ENCODE measurements around the gene ACSL4.
"Not testable (repeated sequence)": the region's sequence is repeated elsewhere in the genome, so short reads cannot be mapped to it uniquely, and the experiment has no call there.

The ACSL4 gene

DNA sequence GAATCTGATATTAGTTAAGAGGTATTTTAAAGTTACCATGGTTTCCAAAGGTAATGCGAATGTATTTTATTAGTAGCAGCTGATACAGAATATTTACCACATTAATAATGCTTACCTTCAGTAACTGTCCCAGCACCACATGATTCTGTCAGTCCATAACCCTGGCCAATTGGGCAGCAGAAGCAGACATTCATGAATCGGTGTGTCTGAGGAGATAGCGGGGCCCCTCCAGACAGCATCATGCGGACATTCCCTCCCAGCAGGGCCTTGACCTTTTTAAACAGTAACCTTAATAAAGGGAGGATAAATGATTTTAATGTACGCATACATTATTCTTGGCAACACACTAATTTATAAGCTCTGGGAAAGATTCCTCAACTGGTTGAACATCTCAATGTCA is 65.1 kb downstream of the ACSL4 start:
- DNase-seq (ENCODE audit: low spot score), result no peak

DNA sequence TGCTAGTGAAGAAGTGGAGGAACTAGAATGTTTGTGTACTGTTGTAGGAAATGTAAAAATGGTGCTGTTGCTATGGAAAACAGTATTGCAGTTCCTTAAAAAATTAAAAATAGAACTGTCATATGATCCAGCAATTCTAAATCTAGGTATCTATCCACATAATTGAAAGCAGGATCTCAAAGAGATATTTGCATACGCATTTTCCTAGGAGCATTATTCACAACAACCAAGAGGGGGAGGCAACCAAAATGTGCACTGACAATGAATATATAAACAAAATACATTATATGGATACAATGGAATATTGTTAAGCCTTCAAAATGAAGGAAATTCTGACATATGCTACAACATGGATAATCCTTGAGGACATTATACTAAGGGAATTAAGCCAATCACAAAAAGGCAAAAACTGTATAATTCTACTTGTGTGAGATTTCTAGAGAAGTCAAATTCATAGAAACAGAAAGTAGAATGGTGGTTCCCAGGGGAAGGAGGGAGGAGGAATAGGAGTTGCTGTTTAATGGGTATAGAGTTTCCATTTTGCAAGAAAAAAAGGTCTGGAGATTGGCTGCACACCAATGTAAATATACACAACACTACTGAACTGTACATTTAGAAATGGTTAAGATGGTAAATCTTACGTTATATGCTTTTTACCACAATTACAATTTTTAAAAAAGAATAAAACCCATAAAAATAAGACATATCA is 72.5 kb downstream of the ACSL4 start:
- DNase-seq (ENCODE audit: low spot score), result no peak

DNA sequence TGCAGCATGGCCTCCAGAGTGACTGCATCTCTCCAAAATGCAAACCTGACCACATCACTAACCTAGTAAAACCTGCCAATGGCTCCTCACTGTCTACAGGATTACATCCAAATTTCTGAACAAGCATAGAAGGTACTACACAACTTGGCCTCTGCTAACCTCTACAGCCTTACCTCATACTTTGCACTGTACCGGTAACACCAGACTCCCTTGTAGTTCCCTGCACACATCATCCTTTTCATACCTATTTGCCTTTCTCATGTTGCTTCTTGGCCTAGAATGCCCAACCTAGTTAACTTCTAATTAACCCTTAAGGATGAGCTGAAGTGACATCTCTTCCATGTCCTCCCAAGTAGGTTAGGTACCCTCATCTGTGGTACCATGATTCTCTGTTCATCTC is 74.7 kb downstream of the ACSL4 start:
- no peak for DNase-seq (ENCODE audit: low spot score)

DNA sequence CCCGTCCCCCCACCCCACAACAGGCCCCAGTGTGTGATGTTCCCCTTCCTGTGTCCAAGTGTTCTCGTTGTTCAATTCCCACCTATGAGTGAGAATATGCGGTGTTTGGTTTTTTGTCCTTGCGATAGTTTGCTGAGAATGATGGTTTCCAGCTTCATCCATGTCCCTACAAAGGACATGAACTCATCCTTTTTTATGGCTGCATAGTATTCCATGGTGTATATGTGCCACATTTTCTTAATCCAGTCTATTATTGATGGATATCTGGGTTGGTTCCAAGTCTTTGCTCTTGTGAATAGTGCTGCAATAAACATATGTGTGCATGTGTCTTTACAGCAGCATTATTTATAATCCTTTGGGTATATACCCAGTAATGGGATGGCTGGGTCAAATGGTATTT is 75.7 kb downstream of the ACSL4 start:
- not testable (repeated sequence) for DNase-seq (ENCODE audit: low spot score)

DNA sequence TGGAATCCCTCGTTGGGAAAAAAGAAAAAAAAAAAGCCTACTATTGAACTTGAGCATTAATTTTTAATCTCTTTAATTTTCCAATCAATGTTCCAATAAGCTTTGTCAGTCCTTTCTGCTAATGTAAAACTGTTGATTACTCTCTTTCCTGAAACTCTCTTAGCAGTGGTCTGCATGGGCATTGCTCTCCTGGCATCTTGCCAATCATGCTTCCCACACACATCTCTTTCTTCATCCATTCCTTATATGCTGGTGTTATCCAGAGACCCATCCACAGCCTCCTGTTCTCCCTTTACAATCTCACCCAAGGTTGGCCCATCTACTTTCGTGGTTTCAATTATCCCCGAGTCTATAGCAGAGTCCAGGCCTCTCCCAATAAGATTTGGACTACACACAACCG is 76.3 kb downstream of the ACSL4 start:
- no peak for DNase-seq (ENCODE audit: low spot score)

DNA sequence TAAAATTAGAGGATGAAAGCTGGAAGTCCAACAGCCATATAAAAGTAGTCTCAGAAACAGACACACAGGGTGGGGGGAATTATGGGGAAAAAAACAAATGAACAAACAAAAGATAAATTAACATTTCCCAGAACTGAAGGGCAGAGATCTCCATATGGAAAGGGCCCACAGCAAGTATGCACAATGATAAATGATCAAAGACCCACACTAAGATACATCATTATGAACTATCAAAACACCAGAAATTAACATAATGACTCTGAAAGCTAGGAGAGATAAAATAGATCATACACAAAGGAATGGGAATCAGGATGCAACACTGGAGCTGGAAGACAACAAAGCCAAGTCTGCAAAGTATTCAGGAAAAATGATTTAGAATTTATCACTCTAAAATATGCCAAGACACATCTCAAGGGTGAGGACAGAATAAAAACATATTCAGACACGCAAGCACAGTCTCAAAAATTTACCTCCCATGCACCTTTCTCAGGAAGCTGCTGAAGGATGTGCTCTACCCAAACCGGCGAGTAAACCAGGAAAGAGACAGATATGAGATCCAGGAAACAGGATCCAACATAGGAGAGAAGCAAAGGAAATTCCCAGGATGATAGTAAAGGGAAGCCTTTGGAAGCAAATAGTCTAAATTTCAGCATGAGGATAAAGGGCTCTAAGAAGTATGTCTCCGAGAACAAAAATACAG is 77.4 kb downstream of the ACSL4 start:
- DNase-seq (ENCODE audit: low spot score), result no peak

DNA sequence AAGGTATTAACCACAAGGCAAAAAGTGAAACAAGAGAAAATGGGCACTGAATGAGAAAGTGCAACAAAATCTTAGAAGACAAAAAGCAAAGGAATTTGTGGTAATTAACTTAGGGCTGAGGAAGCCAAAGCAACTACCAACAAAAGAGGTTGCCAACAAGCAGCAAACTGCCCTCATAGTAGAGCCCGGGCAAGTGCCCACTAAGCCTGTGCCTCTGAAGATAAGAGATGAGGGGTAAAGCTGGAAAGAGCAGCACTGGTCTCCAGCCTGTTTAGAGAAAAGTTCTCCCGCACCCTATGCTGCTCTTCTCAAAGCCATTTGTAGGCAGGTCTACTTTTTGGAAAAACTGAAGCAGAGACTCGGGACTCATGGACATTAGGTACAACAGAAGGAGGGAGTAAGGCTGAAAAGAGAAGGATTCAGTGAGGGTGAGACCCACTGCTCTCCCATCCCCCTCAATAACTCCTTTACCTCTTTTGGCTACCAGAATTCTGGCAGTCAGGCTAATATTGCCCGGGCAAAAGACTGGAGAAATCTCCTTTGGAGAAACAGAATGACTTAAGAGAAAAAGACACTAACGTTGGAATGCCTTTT is 78.4 kb downstream of the ACSL4 start:
- no peak for DNase-seq (ENCODE audit: low spot score)

DNA sequence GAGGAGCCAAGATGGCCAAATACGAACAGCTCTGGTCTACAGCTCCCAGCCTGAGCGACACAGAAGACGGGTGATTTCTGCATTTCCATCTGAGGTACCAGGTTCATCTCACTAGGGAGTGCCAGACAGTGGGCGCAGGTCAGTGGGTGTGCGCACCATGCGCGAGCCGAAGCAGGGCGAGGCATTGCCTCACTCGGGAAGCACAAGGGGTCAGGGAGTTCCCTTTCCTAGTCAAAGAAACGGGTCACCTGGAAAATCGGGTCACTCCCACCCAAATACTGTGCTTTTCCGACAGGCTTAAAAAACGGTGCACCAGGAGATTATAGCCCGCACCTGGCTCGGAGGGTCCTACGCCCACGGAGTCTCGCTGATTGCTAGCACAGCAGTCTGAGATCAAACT is 88.4 kb downstream of the ACSL4 start:
- DNase-seq (ENCODE audit: low spot score), result not testable (repeated sequence)

DNA sequence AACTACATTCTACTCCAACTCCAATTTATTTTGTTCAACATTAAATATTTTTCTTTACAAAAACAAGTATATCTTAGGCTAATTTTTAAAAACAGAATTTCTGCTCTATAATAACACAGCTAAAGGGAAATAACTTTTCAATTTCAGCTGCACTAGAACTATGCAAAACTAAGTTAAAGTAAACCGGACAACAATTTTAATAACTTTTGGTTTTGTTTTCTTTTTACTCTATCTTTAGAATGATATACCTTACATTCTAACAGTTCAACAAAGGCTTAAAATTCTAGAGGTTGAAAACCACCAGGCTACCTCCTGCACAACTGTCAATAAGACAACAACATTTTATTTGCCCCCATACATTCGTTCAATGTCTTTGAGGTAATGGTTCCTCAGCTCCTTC is 89.4 kb downstream of the ACSL4 start:
- DNase-seq (ENCODE audit: low spot score), result no peak

DNA sequence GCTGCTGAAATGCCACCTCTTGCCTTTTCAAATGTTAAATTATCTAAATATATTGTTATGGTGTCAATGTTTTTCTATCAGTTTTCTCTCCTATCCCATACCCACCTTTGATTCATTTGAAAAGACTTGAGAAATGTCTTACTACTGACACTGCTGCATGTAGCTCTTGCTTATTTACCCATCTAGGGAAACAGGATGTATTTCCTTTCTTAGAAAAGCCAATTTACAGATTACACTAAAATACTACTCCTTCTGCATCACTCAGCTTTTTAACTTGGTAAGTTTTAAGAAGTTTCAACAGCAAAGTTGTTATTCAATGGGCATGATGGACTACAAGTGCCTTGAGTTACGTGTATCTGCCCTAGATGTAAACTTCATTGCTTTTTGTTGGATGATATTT is 94.9 kb downstream of the ACSL4 start:
- no peak for DNase-seq (ENCODE audit: low spot score)

DNA sequence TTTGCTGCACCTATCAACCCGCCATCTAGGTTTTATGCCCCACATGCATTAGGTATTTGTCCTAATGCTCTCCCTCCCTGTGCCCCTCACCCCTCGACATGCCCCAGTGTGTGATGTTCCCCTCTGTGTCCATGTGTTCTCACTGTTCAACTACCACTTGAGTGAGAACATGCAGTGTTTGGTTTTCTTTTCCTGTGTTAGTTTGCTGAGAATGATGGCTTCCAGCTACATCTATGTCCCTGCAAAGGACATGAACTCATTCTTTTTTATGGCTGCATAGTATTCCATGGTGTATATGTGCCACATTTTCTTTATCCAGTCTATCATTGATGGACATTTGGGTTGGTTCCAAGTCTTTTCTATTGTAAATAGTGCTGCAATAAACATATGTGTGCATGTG is 95.6 kb downstream of the ACSL4 start:
- DNase-seq (ENCODE audit: low spot score), result not testable (repeated sequence)

DNA sequence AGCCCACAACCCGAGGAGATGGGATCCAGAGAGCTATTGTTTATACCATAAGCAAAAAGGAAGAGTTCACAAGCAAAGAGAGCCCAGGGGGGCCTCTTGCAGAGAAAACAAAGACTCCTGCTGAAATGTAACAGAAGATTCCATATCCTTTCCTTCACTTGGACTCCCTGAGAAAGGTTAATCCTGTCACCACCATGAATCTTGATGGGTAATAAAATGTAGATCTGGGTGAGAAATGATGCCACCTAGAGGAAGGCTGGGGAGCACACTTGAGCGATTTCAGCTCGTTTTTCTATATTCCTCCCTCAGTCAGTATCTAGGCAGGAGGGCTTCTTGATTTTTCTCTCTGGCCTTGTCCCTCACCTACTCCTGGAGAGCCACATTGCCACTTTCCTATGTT is 97.9 kb downstream of the ACSL4 start:
- peak; percentile 9 for DNase-seq (ENCODE audit: low spot score)

DNA sequence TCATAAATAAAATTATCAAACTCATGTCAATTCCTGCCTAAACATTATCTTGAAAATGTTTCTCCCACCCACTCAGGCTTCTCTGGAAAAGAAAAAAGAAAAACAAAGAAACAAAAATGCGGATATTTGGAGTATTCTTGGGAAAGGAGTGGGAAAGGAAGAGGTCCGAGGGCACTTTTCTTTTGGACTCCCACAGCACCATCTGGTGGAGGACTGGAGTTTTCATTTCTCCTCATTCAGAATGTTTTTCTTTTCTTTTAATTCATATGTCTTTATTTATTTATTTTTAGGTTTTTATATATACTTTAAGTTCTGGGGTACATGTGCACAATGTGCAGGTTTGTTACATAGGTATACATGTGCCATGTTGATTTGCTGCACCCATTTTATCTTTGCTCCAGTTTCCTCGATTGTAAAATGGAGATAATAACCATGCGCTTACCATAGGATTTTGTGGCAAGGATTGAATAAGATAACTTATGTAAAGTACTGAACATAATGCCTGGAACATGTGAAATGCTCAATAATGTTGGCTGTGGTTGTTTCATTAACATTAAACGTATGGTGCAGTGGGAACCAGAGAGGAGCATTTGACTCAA is 100.1 kb downstream of the ACSL4 start:
- peak; percentile 29 for DNase-seq (ENCODE audit: low spot score)

DNA sequence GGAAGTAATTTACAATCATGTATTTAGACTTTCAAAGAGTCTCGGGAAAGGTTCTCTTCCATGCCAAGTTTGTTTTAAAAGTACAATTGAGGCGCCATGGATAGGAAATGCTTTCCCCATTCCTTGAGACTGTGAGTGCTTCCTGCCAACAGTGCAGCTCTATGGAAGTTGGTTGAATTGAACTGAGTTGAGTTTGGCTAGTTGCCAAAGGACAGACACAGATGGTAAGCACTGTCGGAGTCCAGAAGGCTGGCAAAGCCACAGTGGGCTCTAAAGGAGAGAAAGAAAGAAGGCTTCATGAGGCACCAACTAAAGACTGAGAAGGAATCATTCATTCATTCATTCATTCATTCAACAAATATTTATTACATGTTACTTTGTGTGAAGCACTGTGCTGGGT is 103.7 kb downstream of the ACSL4 start:
- DNase-seq (ENCODE audit: low spot score), result peak; percentile 66

DNA sequence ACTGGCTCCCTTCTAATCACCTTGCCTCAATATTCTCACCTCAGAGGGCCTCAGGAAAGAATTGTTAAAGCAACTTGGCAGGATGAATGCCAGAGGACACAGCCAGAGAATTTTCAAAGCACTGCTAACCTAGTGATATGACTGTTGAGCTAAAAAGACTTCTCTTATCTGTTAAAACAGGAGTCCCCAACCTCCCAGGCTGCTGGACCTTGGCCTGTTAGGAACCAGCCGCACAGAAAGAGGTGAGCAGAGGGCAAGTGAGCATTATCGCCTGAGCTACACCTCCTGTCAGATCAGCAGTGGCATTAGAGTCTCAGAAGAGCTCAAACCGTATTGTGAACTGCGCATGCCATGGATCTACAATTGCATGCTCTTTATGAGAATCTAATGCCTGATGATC is 106.4 kb downstream of the ACSL4 start:
- no peak for DNase-seq (ENCODE audit: low spot score)

DNA sequence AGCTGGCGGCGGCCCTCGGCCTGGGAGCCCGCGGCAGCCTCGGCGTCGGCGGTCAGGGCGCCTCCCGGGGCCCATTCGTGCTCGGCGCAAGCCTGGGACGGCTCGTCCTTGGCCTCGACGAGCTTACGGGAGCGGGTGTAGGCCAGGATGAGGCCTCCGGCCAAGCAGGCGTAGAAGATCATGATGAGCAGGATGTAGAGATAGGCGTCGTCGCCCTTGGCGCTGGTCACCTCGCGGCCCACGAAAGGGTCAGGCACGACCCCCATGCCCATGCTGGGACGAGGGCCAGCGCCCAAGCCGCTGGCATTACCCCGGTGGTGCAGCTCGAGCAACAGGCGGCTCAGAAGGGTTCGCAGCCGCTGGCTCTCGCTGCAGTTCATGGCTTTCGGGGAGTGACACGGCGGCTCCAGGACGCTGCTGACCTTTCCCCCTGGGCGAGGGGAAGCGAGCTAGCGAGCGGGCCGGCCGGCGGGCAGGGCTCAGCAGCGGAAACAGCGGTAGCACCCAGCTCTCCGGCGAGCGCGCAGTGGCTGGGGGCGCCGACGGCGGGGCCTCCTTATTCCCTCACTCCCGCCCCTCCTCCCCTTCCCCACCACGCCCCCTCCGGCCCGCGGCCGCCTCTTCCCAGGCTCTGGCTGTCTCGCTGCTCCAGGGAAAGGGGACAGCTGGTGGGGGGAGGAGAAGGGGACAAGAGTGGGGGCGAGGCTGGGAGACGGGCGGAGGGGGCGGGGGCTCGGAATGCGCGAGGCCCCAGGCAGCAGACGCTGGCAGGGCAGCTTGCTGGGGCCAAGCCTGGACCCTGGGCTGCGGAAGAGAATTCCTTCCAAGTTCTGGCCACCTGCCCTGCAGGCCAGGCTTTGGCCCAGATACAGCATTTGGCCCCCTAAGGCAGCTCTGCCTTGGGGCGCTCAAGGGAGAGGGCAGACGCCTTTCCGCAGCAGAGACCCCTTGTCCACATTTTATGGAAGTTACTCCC is 108.1 kb downstream of the ACSL4 start, which contains the start of gene KCNE5:
Gene KCNE5 (minus strand): TSS at position 532 of the 976 bp plus-strand sequence. CDS start 152 bp downstream, at position 380.
- no peak for DNase-seq (ENCODE audit: low spot score)

DNA sequence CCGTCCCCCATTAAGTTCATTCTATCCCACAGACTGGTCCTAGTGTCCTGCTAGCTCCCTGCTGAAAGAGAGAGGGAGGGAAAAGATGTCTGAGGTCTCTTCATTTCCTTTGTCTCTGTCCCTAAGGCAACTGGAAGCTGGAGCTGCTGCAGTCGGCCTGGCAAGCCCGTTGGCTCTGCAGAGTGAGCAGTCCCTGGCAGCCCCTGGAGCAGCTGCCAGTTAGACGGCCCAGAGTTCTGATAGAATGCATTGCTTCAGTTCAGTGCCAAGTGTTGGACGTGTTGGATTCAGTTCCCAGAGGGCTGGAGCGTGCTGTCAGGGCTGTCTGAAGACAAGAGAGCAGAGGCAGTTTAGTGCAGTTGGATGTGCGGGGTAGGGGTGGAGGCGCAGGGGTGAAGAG is 109.1 kb downstream of the ACSL4 start:
- DNase-seq (ENCODE audit: low spot score), result no peak

DNA sequence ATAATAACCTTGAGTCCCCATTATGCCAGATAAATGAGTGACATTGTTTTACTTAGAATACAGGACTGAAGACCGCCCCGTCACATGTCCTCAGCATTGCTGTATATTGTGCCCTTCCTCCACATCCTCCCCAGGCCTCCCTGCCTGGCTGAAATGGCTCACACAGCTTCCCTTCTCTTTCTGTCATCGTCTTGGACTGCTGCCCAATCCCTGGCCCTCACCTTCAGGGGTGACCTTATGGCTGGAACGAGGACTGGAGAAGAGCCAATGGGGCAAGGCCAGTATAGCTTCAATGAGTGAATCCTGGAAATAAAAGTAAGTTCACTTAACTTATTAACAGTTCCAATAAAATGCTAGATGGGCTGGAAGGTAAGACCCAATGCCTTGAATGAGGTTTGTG is 110.8 kb downstream of the ACSL4 start:
- DNase-seq (ENCODE audit: low spot score), result no peak

DNA sequence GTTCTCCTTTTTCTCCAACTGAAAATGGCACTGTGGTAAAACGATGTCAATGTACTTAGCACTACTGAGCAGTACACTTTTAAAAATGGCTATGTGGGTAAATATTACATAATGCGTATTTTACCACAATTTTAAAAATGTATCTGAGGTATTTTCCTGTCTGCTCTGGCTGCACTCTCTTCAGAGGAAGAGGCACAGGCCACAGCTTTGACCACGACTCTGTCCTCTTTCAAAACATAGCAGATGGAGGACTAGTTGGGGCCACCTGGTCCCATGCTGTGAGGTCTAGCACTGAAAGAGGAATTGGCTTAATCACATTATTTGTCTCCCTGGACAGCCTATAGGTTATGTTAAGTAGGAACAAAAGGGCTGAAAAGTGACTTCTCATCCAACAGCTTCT is 113.3 kb downstream of the ACSL4 start:
- no peak for DNase-seq (ENCODE audit: low spot score)

DNA sequence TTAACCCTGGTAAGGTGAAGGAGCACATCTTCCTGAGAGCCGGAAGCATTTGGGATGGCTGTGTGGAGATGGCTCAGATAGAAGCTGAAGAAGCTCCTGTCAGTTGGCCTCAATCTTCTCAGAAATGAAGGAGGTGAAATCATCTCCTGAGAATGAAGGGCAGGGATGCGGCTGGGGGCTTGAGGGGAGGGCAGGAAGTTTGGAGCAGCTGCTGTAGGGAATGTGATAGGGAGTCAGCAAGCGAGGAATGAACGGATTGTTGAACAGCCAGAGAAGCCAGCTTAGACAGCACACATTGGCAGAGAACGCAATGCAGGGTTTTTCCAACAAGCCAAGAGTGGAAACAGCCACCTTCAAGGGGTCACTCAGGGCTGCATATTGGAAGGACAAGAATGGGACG is 118.1 kb downstream of the ACSL4 start:
- DNase-seq (ENCODE audit: low spot score), result no peak

DNA sequence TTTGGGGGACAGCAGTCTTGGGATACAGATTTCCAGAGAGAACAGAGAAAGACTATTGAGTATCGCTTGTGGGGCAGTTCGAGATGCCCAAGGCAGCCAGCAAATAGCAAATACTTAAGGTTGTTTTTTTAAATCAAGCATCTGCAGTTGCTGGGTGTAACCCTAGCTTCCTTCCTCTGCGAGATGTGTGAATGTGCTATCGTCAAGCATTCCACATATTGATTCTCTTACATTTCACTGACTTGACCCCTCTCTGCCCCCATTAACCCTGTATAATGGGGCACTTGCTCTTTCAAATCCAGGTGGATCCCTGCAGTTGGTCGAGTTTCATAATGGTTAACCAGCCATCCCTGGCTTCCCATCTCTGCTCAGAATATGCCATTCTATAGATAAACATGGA is 131.6 kb downstream of the ACSL4 start:
- DNase-seq (ENCODE audit: low spot score), result no peak

DNA sequence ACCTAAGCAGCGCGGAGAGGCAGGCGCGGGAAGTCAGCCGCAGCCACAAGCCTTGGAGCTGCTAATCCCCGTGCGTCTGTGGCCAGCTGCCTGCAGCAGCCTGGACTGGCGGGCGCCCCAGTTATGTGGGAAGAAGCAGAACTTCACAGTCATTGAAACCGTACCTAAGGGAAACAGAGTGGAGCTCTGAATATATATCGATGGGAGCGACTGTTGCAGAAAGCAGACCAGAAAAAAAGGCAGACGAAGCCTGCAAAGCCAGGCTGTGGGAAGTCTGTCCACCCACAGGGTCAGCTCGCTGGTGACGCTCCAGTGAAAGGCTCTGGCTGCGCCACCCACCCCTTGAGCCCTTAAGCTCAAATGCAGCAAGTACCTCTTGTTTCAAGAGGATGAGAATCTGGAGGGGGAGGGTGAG is 132.8 kb downstream of the ACSL4 start:
- no peak for DNase-seq (ENCODE audit: low spot score)
